ENCODE results near the gene CDK5RAP2.

Gene CDK5RAP2

DNA sequence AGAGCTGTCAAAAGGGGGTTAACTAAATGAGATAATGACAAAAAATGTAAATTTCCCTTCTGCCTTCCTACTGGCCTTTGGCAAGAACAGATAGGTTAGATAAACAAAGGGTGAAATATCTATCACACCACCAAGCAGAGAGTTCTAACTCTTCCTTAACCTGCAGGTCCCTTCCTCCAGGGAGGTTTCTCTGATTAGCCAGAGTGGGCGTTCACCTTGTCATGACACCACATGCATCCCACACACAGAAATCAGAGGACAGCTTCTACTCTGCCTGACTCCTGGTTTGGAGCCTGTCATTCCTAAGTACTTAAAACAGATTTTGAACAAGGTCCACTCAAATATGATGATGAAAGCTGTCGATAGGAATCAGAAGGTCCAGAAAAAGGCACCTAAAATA, 180.0 kb downstream of the CDK5RAP2 start:
- no peak for DNase-seq (ENCODE audit: low read depth in 3 of 3)

DNA sequence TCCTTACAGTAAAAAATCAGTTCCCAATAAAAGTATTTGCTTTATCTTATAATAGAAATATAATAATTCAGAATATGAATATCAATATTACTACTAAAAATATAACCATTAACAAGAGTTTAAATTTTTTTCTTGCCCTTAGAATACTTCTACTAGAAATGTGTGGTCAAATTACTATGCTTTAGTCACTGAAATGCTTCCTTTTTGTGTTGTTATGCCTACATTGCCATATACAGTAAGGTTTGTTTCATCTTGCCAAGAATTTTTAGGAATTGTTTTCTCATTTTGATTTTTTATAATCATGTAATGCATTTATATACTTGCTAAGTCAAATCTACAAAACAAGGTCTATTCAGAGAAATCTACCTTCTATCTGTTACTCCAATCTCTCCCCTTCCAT, 181.7 kb downstream of the CDK5RAP2 start:
- DNase-seq (ENCODE audit: low read depth in 3 of 3) = no peak

DNA sequence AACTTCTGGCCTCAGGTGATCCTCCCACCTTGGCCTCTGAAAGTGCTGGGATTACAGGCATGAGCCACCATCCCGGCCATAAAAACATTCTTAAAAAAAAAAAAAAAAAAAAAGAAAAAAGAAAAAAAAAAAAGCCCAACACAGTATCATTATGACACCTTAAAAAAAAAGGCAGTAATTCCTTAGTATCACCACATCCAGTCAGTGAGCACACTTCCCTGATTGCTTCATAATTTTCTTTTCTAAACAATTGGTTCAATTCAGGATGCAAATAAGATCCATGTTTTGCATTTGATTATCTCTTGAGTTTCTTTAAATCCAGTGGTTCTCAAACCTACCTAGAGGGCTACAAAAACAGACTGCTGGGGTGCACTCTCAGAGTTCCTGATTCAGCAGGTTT, 182.5 kb downstream of the CDK5RAP2 start:
- no peak for DNase-seq (ENCODE audit: low read depth in 3 of 3)

DNA sequence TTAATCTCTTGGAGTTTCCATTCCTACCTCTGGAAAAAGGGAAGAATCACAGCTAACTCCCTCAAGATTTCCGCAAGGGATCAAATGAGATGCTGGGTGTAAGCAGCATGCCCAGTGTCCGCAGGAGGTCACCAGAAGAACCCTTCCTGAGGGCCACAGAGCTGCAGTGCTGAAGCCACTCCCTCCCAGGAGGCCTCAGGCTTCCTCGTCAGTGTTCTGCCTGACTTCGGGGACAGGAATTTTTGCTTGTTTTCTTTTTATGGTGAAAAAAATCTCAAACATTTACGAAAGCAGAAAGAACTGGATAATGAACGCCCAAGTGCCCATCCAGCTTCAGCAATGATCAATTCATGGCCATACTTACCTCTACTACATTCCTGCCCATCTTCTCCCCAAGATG, 183.0 kb downstream of the CDK5RAP2 start:
- no peak for DNase-seq (ENCODE audit: low read depth in 3 of 3)

DNA sequence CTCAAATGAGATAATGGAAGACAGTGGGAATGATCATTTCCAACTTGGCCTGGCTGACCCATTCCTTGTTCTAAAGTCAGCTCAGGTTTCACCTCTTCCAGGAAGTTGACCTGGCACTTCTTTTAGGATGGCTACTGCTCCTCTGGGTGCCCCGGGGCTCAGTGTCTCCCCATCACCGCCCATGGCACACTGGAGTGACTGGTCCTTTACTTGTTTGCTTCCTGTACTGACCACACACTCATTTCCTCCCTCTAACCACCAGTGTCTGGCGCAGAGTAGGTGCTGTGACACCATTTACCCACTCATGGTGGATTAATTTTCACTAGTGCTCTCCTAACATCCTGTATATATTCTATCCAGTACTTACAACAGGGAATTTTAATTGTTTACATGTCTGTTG, 183.5 kb downstream of the CDK5RAP2 start:
- DNase-seq (ENCODE audit: low read depth in 3 of 3) = no peak

DNA sequence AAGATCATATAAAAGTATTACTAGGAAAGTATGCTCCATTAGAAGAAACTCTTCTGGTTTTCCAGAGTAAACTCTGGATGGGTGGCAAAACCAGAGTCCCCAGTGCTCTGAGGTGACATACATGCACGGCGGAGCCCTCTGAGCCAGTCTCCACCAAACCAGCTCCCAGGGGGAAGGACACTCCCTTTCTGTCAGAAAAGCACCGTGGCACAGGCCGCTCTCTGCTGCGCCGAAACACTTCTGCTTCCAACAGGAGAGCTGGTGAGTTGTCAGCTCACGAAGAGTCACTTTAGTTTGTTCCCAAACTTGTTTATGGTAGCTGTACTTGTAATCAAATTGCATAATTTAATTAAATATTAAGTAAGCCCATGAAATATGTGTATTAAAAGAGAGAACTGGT, 184.6 kb downstream of the CDK5RAP2 start:
- no peak for DNase-seq (ENCODE audit: low read depth in 3 of 3)

DNA sequence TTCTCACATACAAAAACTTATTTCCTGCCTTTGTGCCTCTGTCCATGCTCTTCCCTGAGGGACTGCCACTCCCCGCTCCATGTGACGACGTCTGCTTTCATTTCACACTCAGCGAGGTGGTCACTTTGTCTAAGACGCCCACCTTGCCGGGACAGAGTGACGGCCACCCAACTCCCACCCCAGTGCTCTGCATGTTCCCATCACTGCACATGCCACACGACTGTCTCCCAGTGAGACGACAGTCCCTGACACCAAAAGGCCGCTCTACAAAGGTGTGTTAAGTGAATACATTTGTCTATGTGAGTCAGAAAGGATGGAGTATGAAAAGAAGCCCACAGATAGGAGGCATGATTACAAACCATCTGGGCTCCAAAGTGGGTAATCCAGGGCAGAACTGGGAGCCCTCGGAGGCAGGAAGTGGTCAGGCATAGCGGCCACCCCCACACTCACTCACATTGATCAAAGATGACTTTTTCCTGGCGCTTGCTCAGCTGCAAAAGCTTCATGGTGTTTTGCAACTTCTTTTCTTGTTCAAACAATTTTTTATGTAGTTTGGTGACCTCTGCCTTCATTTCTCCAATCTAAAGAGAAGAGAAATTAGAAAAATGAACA, 185.8 kb downstream of the CDK5RAP2 start:
- DNase-seq (ENCODE audit: low read depth in 3 of 3) = peak in 1 of 3 experiments; percentile 43

DNA sequence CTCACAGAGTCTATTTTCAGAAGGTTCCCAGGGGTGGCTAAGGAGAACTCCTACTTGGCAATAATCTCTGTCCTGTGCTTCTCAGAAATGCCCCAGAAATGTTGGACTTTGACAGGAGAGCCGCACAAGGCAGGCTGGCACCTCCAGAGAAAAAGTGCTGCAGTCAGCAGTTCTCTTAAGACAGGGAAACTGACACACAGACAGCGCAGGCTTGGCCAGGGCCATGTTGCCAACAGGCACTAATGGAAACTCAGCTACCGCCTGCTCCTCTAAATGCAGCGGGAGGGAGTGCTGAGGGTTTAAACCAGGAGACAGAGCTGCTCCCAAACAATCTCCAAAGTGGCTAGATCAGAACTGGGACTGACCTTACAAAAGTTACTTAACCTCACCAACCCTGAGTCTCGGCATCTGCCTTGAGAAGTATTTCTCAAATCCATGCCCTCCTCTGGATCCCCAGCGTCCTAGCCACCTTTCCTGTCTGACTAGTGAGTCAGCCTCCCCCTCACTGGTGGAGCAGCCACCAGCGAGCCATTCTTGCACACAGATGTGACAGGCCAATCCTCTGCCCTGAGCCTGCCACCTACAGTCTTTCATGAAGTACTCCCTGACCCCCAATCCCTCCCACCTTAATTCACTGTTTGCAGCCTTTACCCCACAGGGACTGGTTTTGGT, 186.4 kb downstream of the CDK5RAP2 start:
- DNase-seq (ENCODE audit: low read depth in 3 of 3) = no peak

DNA sequence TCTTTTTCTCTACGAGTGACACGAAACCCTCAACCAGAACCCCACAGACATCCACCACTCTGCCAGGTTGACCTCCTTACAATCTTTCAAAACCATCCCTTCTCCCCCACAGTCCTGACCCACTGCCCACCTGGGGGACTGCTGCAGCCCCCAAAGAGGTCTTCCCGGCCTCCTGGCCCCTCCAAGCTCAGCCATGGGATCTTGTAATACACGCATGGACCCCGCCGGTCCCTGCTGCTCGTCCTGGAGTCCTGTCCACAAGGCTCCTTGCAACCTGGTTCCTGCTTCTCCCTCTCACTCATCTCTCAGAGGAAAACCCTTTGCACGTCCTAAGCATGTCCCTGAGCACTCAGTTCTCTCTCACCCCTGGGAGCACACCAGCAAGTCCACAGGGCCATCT, 187.3 kb downstream of the CDK5RAP2 start:
- DNase-seq (ENCODE audit: low read depth in 3 of 3) = no peak

DNA sequence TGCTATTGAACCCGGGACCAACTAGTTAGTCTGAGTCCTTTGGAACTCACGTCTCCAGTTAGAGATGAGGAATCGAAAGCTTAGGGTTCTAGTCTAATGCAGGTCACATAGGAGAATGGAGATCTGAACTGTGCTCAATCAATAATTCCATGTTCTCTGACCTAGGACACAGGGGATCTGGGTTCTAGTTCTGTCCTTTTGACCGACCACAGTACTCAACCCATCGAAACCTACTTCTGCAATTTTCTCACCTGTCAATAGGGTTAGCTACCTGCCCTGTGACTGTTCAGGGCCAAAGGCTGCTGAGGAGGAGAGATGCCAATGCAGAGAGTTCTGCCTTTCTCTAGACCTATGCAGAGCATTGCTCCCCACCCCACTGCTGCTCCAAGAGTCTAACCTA, 187.7 kb downstream of the CDK5RAP2 start:
- DNase-seq (ENCODE audit: low read depth in 3 of 3) = no peak

DNA sequence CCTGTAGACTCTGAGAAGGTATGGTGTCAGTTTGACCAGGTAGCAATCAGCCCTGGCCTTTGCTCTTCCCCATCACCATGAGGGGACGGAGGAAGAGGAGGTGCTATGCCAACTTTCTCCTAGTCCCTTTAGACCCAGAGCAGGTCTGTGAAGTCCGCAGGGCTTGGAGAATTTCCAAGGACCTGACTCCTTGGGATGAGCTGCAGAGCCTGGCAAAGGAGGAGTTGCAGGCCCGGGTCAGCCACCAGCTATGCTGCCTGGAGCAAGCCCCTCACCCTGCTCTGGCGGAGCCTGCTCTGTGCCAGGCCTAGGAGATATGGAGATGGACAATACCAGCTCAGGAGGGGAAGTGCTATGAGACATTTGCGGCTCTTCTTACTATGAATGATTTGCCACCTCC, 188.3 kb downstream of the CDK5RAP2 start:
- no peak for DNase-seq (ENCODE audit: low read depth in 3 of 3)

DNA sequence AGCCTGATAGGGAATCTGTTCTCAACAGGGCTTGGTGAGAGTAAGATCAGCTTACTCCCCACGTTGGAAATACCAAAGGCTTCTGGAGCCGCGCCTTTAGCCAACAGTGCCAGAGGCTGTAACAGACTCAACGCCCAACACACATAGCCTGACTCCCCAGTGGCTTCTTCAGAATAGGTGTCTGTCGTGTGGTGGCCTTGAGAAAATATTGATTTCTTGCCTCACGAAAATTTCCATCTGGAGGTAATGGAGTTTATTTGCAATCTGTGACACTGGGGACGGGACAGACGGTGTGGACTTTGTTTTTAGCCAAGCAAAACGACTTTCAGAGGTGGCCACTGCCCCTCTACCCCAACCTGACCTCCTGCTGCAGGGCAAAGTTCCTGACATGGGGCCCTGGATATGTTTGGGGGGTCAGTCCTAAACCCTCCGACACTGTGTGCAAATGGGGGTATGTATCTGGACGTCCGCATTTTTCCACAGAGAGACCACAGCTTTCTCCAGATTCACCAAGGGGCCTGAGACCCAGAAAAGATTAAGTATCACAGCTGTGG, 189.3 kb downstream of the CDK5RAP2 start:
- DNase-seq (ENCODE audit: low read depth in 3 of 3) = no peak

DNA sequence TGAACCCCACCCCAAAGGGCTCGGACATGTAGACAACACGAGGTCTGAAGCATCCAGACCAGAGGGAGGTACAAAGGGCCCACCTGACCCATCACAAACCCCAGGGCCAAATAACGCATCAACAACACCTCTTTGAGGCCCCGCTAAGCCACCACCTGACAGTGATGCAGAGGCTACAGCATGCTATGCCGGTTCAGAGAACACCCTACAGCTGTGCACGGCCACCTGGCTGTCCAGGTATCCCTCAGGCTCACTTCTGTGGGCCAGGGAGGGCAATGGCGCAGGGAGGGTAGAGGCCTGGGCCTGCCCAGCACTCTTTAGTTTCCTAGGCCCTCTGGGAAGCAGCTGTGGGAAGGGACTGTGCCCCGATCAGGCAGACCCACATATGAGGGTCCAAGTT, 190.1 kb downstream of the CDK5RAP2 start:
- DNase-seq (ENCODE audit: low read depth in 3 of 3) = no peak

DNA sequence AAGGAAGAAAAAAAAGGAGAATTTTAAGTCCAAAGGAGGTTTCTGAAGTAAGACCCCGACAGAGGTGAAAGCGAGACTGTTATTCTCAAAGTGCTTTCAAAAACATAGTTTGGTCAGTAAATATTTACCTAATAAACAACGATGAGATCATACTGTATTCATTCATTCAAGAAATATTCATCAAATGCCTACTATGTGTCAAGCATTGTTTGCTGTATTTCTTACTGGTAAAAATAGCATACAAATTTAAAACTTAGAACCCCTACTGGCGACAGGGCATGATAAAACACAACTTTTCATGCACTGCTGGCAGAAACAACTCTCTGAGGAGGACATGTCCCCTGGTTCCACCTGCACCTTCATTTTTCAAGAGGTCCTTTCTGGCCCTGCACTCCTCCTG, 190.7 kb downstream of the CDK5RAP2 start:
- DNase-seq (ENCODE audit: low read depth in 3 of 3) = no peak

DNA sequence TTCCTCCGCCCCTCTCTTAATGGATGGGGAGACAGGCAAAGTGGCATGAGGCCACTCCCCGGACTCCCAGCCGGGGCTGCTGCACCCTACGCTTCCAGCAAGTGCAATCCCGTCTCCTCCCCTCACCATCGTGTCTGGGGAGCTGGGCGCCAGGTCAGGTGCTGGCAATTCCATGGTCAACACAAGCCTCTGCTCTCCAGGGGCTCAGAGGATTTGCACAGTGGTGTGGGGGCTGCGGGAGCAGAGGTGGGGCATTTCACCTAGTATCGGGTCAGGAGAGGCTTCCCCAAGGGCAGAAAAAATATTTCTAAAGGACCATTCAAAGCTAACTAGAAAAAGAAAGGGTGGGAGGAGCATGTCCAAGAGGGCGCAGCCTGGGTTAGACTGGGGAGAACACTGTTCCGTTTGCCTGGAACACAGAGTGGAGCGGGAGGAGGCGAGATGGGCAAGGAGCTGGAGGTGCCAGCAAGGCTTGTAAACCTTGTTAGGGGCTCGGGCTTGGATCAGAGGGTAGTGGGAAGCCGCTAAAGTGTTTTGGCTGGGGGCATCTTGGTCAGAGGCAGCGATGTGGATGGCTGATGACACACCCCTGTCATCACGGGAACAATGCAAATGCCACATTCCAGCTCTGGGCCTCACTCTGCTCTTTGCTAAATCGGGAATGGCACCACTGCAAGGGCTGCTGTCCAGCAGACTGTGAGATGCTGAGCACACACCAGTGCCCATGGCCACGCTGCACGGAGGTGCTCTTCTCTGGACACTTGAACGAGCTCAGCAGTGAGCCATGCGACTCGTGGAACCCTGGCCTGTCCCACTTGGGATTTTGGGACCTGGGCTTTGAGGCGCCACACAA, 191.7 kb downstream of the CDK5RAP2 start:
- DNase-seq (ENCODE audit: low read depth in 3 of 3) = no peak

DNA sequence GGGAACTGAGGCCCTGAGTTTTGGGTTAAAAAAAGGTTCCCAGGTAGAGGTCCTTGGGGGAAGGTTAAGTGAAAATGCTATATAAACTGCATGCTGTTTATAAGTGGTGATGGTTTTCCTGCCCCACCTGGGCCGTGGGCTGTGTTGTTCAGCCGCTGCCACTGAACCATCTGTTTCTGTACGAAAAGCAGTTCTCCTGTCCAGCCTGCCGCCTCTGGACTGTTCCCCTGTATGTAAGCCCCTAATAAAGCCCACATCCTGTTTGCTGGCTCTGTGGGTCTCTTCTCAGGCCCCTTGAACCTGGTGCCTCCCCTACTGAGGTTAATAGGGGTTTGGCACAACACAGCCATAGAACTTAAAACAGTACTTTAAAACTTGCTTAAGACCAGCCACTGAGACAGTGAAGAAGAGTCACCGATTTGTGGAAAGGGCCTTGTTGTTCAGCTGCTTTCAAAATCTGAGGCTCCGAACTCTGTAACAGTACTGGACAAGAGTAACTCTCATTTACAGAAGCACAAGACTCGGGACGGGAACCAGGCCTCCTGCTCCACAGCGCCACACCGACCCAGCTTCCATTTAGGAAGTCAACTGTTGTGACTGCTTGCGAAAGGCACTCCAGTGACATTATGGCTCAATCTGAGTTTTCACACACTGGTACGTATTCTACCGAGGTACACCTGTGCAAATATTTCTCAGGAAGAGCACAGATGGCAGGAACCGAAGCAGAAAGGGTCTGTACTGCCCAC, 192.5 kb downstream of the CDK5RAP2 start:
- no peak for DNase-seq (ENCODE audit: low read depth in 3 of 3)

DNA sequence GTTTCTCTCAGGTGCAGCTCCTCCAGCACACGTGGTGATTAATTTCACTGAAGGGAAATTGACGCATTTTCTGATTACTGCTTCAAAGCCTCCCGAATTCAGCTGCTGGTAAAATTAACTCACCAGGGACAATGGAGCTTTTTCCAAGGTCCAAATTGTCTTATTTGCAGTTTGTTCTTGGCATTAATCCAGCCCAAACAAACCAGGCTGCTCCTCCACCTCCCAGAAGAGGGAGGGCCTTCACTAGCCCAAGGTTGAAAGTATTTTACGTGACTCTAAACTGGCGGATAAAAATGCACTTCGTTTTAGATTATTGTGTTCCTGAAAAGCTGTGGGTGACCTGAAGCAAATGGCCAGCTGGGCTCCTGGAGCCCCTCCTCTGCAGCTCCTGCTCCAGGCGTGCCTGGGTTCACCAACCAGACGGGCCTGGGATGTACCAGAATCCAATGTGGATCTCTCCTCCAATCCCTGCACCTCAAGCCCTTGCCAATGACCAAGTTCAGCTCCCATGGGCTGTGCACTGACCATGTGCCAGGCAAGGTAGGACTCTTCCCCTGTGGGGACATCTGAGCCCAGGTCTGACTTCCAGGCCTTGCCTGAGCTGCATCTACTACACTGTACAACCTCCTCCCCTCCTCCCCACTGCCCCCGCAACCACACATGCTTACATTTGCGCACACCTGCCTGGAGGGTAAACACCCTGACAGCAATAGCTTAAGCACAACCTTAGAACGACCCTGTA, 193.4 kb downstream of the CDK5RAP2 start:
- no peak for DNase-seq (ENCODE audit: low read depth in 3 of 3)

DNA sequence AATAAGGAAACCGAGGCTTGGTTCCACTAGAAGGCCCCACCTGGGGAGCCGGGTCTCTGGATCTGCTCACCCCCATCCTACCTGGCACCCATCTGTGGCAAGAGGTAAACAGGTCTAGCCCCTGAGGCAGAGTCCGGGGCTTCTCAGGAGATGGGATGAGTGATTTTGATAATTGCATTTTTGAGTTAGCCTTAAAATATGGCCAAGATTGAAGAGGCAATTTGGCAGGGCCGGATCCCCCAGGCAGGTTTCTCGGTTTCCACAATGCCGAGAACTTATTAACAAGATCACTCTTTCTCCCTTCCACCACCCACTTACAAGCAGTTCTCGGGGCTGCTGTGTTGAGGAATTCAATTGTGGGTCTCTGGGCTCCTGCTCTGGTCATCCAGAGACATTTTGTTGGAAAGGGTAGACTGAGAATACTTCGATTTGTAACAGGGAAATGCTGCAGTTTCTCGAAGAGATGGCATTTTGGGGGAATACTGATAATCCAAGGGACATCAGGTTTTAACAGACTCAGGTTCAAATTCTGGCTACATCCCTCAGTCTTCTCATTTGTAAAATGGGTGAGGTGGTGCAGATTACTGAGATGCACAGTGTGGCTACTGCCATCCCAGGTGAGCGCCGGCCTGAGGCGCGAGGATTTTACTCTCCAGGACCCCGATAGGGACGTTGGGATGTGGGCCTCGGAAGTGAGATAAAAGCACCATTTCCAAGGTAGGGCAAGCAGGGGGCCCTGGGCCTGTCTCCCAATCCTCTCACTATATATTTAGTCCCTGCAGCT, 194.2 kb downstream of the CDK5RAP2 start:
- no peak for DNase-seq (ENCODE audit: low read depth in 3 of 3)

DNA sequence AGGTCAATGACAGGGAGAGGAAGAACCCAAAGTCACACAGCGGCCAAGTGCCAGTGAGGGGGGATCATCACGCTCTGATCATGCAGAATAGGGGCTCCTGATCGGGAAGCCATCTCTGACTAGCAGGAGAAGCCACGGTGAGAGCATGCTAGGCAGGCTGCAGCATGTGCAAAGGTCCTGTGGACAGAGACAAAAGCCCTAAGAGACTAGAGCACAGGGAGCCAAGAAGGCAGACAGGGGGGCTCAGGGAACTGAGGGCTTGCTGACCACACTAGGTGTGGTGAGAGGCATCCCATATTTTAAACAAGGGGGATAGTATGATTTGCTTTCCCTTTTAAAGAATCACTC, 195.1 kb downstream of the CDK5RAP2 start:
- no peak for DNase-seq (ENCODE audit: low read depth in 3 of 3)

Measured in stimulated activated CD4-positive, alpha-beta T cell treated with anti-CD3 and anti-CD28 coated beads, TNF-alpha, amount 100 ng/mL, for 24 hours (primary cell).